Colonic mucosa (tissue), 4 donors: ENCODE measurements around the gene PRRX2. TPM values are rescaled to one million over a fixed set of nuclear protein-coding genes. Genes with fewer than 3 reads are reported as not detected.
"Not testable (repeated sequence)": the region's sequence is repeated elsewhere in the genome, so short reads cannot be mapped to it uniquely, and the experiment has no call there.

Experiments
- DNase-seq: peaks from one replicate; pipeline ENCODE4 v3.0.0-alpha.2; 2020
- H3K27ac ChIP-seq: fragments of 200-600 bp; one replicate; pipeline ENCODE4 v1.8.0; 2021
- H3K27me3 ChIP-seq: fragments of 200-600 bp; one replicate; pipeline ENCODE4 v1.8.0; 2021
- H3K36me3 ChIP-seq: fragments of 200-600 bp; one replicate; pipeline ENCODE4 v1.8.0; 2021
- H3K4me1 ChIP-seq: fragments of 200-600 bp; one replicate; pipeline ENCODE4 v1.8.0; 2021; ENCODE audit warnings: mild to moderate bottlenecking
- H3K4me3 ChIP-seq: fragments of 200-600 bp; one replicate; pipeline ENCODE4 v1.8.0; 2021
- H3K9ac ChIP-seq, 2 donors: one replicate each; pipeline ENCODE4 v1.7.0; 2013; ENCODE audit warnings: control low read depth in 2 of 2, low read depth in 2 of 2, low read length in 2 of 2
- H3K9me3 ChIP-seq: fragments of 200-600 bp; one replicate; pipeline ENCODE4 v1.8.0; 2021
- intact Hi-C: fragments of 100-400 bp; cut with DNase I; formaldehyde crosslinking; loops from one replicate; pipeline ENCODE4 v1.14.1; 2022
- total RNA-seq, 2 donors: library from RNA; stranded (reverse); fragmentation: NEBNext Ultra II Directional in 1 of 2; extraction: Animal tissue kit (Norgen Biotek cat#: 25700) in 1 of 2; gene quantifications; one replicate each; pipeline ENCODE4 v1.2.1, GENCODE V29; 2021
- TF ChIP-seq, protein P1 (sequence below): fragments of 200-600 bp; IDR thresholded peaks from one replicate; pipeline ENCODE4 v1.8.0; 2022; ENCODE audit warnings: antibody characterized with exemption, mild to moderate bottlenecking
- donor health status: healthy.
- donor health status: DM: no; HTN: no; CAD: no.
- donor health status: DM: no; HTN: no; CAD: no.

Gene PRRX2
- total RNA-seq, 2 donors from 2014 or later: 0.64 to 0.85 TPM

DNA sequence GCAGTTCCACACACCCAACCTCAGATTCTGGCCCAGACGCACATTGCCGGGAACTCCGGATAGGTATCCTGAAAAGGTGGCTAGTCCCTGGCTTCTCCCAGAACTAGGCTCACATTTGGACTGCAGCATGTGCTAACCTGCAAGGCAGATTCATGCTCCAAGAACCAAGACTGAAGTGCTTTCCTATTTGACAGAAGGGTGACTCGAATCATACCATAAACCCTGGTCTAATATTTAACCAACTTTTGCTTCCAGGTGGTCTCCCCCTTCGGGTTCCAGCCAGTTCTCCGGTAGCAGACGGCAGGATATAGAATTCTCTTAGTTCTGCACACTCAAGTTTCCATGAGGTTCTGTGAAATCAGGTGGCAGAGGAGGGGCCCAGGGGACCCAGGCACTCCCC is 79.8 kb downstream of the PRRX2 start:
- H3K9me3 ChIP-seq: no peaks in the 10 kb centered on the region
- TF ChIP-seq, protein P1, sequence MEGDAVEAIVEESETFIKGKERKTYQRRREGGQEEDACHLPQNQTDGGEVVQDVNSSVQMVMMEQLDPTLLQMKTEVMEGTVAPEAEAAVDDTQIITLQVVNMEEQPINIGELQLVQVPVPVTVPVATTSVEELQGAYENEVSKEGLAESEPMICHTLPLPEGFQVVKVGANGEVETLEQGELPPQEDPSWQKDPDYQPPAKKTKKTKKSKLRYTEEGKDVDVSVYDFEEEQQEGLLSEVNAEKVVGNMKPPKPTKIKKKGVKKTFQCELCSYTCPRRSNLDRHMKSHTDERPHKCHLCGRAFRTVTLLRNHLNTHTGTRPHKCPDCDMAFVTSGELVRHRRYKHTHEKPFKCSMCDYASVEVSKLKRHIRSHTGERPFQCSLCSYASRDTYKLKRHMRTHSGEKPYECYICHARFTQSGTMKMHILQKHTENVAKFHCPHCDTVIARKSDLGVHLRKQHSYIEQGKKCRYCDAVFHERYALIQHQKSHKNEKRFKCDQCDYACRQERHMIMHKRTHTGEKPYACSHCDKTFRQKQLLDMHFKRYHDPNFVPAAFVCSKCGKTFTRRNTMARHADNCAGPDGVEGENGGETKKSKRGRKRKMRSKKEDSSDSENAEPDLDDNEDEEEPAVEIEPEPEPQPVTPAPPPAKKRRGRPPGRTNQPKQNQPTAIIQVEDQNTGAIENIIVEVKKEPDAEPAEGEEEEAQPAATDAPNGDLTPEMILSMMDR: no peak
- no peak overlapping the region for H3K9ac ChIP-seq
- no peak for DNase-seq
- H3K4me3 ChIP-seq: no peak overlapping the region
- no peak overlapping the region for H3K27ac ChIP-seq
- intact Hi-C loops: no loop called here
- H3K27me3 ChIP-seq: no peaks in the 10 kb centered on the region
- no peaks in the 10 kb centered on the region for H3K36me3 ChIP-seq
- no peaks in the 10 kb centered on the region for H3K4me1 ChIP-seq

DNA sequence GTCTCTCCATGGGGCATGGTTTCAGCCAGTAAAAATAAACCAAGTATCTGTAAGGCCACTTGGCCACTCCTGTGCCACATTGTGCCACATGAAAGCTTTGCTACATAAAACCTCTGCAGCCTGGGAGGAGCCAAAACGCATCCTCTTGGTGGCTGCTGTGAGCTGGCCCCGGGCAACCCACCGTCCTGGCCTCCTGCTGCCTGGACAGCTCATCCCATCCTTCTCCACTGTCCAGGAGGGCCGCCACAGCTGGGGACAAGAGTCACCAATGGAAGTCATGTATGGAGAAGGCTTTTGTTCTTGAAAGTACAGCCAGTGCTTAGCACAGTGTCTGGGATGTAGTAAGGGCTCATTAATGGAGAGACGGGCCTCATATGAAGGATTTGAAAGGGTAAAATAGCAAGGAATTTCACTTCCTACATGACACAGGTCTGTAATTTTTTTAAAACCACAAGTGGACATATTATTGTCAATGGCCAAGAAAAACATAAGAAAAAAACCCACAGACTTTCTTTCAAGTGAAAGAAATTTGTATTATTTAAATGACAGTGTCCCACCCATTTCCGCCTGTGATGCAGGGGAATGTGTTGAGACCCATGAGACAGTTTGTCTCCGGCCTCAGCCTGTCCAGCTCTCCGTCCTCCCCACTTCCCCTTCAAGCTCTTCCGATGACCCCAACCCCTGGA is 80.8 kb downstream of the PRRX2 start:
- H3K9me3 ChIP-seq: no peaks in the 10 kb centered on the region
- no peaks in the 10 kb centered on the region for H3K36me3 ChIP-seq
- no peak overlapping the region for H3K9ac ChIP-seq
- no peaks in the 10 kb centered on the region for H3K4me1 ChIP-seq
- no peaks in the 10 kb centered on the region for H3K27me3 ChIP-seq
- intact Hi-C loops: no loop called here
- TF ChIP-seq, protein P1: no peak
- no peak for DNase-seq
- no peak overlapping the region for H3K27ac ChIP-seq
- H3K4me3 ChIP-seq: no peak overlapping the region

DNA sequence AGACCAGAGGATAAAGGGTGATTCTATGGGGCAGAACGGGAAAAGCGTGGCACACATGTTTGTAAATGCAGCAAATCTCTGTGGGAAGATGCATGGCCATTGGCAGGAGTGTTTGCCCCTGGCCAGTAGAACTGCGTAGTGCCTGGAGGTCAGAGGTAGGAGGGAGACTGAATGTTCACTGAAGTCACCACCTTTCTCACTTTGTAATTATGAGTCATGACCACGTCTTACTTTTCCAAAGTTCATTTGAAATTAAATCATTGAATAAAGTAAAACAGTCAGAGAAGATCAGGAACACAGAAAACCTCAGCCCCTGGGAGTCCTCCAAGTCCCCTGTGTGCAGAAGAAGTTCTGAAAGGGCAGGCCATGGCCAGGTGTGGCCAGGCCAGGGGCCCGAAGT is 82.8 kb downstream of the PRRX2 start:
- no peak for DNase-seq
- Histone ChIP-seq H3K27ac (no peak overlapping the region), H3K4me1 (no peaks in the 10 kb centered on the region), H3K9ac (no peak overlapping the region), H3K27me3 (no peaks in the 10 kb centered on the region), H3K36me3 (no peaks in the 10 kb centered on the region), H3K9me3 (no peaks in the 10 kb centered on the region), H3K4me3 (no peak overlapping the region)
- intact Hi-C loops: no loop called here
- TF ChIP-seq, protein P1: no peak

DNA sequence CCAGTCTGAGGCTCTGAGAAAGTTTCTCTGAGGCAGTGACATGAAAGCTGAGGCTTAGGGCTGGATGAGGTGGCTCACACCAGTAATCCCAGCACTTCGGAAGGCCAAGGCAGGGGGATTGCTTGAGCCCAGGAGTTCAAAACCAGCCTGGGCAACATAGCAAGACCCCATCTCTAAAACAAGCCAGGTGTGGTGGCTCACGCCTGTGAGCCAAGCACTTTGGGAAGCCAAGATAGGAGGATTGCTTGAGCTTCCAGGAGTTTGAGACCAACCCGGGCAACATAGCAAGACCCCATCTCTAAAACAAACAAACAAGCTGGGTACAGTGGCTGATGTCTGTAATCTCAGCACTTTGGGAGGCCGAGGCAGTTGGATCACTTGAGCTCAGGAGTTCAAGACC is 83.6 kb downstream of the PRRX2 start:
- DNase-seq, H3K4me3 ChIP-seq, H3K9ac ChIP-seq, H3K36me3 ChIP-seq, H3K27me3 ChIP-seq, H3K4me1 ChIP-seq, H3K9me3 ChIP-seq, H3K27ac ChIP-seq, intact Hi-C loops: not testable (repeated sequence)

DNA sequence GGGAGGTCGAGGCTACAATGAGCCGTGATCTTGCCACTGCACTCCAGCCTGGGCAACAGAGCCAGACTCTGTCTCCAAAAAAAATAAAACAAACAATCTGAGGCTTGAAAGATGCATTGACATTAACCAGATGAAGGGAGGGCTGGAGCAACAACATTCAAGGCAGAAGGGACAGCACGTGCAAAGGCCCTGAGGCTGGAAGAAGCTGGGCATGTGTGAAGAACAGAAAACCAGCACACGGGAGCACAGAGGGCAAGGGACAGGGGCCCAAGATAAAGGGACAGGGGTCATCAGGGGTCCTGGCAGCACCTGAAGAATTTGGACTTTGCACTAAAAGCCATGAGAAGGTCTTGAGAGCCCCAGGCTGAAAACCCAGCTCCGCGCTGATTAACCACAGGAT is 84.1 kb downstream of the PRRX2 start:
- intact Hi-C loops: no loop called here
- Histone ChIP-seq H3K4me1 (no peaks in the 10 kb centered on the region), H3K4me3 (no peak overlapping the region), H3K36me3 (no peaks in the 10 kb centered on the region), H3K27ac (no peak overlapping the region), H3K27me3 (no peaks in the 10 kb centered on the region), H3K9ac (no peak overlapping the region), H3K9me3 (no peaks in the 10 kb centered on the region)
- TF ChIP-seq, protein P1: no peak
- DNase-seq: no peak

DNA sequence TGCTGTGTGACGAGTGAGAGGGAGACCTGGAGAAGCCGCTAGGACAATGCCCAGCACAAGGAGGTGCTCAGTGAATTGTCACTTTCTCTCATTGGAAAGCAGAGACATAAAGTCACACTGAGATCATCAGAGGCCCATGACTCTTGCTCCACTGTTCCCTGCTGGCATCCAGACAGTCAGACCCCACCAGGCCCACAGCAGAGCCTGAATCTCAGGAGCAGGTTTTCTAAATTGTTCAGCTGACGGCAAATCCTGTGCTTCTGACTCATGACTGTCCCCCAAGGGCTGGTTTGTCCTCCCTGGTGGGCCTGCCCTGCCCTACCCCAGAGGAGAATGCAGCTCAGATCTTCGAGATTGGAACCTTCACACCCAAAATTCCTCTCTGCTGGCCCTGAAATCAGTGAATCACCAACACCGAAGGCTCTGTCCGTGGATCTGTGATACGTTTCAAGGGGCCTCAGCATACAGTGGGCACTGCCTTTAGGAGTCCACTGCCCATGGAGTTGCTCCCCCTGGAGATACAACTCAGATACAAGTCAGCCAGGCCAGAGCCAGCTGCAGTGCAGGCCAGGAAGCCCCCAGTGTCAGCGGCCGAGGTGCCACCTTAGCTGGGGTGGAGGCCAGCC is 84.7 kb downstream of the PRRX2 start:
- Histone ChIP-seq H3K27ac (no peak overlapping the region), H3K4me3 (no peak overlapping the region), H3K4me1 (no peaks in the 10 kb centered on the region), H3K9ac (no peak overlapping the region), H3K27me3 (no peaks in the 10 kb centered on the region), H3K9me3 (no peaks in the 10 kb centered on the region), H3K36me3 (no peaks in the 10 kb centered on the region)
- DNase-seq: no peak
- intact Hi-C loops: no loop called here
- TF ChIP-seq, protein P1: no peak
